NOMO-1 (cell line): ENCODE results near the gene SLC36A2.
"Not testable (repeated sequence)": the region's sequence is repeated elsewhere in the genome, so short reads cannot be mapped to it uniquely, and the experiment has no call there.

Experiments
- DNase-seq, 2 experiments: peaks; one replicate each; lab custom pipeline; 2025; ENCODE audit not compliant: unreplicated experiment in 2 of 2; lab: John Stamatoyannopoulos, UW

The SLC36A2 gene

GRCh38 chr5:151327585-151327984, 19.8 kb downstream of the SLC36A2 start:
- DNase-seq, result no peak

- DNase-seq, result no peak
These were observed 21.1 kb downstream of the SLC36A2 start for GRCh38 chr5:151326266-151326665.

- no peak for DNase-seq
These were observed 26.9 kb downstream of the SLC36A2 start for GRCh38 chr5:151320481-151320880.

GRCh38 chr5:151318850-151319732, 28.3 kb downstream of the SLC36A2 start:
- peak; percentile 8 to 29 for DNase-seq

GRCh38 chr5:151317871-151318270, 29.5 kb downstream of the SLC36A2 start:
- no peak for DNase-seq

- peak; percentile 20 to 38 for DNase-seq
These were observed 31.3 kb downstream of the SLC36A2 start for GRCh38 chr5:151315998-151316597.

- no peak for DNase-seq
These were observed 34.0 kb downstream of the SLC36A2 start for GRCh38 chr5:151313357-151313756.

- DNase-seq, result no peak
These were observed 34.5 kb downstream of the SLC36A2 start for GRCh38 chr5:151312756-151313324.

GRCh38 chr5:151310932-151311331, 36.4 kb downstream of the SLC36A2 start:
- DNase-seq, result no peak

GRCh38 chr5:151309821-151310220, 37.5 kb downstream of the SLC36A2 start:
- not testable (repeated sequence) for DNase-seq

GRCh38 chr5:151309266-151309665, 38.1 kb downstream of the SLC36A2 start:
- not testable (repeated sequence) for DNase-seq

GRCh38 chr5:151303666-151304065, 43.7 kb downstream of the SLC36A2 start, which contains the start of gene SLC36A3:
SLC36A3 (minus strand) TSS chr5:151303766; CDS start chr5:151303354, 412 bp downstream.
- DNase-seq, result no peak

GRCh38 chr5:151298063-151298855, 49.1 kb downstream of the SLC36A2 start:
- DNase-seq, result peak; percentile 14 to 28

GRCh38 chr5:151296974-151297373, 50.4 kb downstream of the SLC36A2 start:
- DNase-seq, result no peak

GRCh38 chr5:151296478-151296830, 50.9 kb downstream of the SLC36A2 start:
- DNase-seq, result no peak

- peak; percentile 76 to 82 for DNase-seq
These were observed 51.4 kb downstream of the SLC36A2 start for GRCh38 chr5:151295791-151296477.

GRCh38 chr5:151295138-151295537, 52.2 kb downstream of the SLC36A2 start:
- DNase-seq, result peak; percentile 56 to 68

GRCh38 chr5:151293624-151294023, 53.7 kb downstream of the SLC36A2 start:
- no peak for DNase-seq

- no peak for DNase-seq
These were observed 59.2 kb downstream of the SLC36A2 start for GRCh38 chr5:151288180-151288579.

GRCh38 chr5:151286246-151286645, 61.1 kb downstream of the SLC36A2 start:
- DNase-seq, result no peak
